T-helper 1 cell treated with Interleukin-12 subunit alpha and Interleukin-12 subunit beta and Interleukin-4 antibody, amounts not matched to agents 30 ng/mL and 1 ng/mL, for 36 hours (primary cell): ENCODE data around the gene CCDC112. TPM values are rescaled to one million over a fixed set of nuclear protein-coding genes. Genes with fewer than 3 reads are reported as not detected.

Experiments
- intact Hi-C: fragments of 100-400 bp; cut with micrococcal nuclease; formaldehyde crosslinking; loops from one replicate; pipeline ENCODE4 v1.15.1; 2024
- total RNA-seq: library from RNA; stranded (reverse); gene quantifications from 2 replicates; pipeline ENCODE4 v1.2.3, GENCODE V29; 2022

The CCDC112 gene
- total RNA-seq, 1 donor from 2014 or later: 0.66 TPM

DNA sequence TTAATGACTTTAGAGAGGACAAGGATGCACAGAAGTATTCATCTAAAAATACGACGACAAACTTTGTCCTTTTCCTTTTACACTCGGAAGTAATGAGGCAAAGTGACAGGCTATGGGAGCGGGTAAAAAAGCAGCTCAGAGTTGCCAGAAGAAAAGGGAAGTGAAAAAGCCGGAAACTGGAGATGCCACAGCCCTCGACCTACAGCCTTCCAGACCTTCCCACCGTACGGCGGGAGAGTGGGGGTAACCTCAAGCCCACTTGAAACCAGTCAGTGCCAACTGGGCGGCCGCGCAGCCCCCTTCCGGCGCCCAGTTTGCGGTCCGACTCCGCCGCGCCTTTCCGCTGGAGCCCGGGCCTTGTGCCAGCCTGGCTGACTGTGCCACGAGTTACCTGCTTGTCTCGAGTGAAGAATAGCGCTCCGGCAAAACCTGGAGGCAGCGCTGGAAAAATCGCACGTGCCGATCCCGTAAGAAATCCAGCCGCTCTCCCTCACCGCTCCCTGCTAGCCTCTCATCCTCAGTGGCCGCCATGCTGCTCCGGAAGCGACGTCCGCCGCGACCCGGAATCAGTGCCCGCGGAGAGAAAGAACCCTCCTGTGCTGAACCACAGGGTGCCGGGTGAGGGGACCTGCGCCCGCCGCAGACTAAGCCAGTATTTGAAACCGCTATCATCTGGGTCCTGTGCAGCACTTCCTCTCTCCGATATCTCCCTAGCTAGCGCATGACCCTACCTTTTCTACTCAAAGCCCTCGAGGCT is 34.0 kb downstream of the CCDC112 start, which contains the start of gene PGGT1B:
PGGT1B (minus strand) TSS at position 557 of the 757 bp plus-strand sequence; CDS start at position 531, 26 bp downstream.
- intact Hi-C loops: loop anchor here (1.0 to 2.0 kb wide), 7 partner anchors 34 to 822 kb away; partner anchors contain the start of genes AP3S1, ATG12, CCDC112 and COMMD10

DNA sequence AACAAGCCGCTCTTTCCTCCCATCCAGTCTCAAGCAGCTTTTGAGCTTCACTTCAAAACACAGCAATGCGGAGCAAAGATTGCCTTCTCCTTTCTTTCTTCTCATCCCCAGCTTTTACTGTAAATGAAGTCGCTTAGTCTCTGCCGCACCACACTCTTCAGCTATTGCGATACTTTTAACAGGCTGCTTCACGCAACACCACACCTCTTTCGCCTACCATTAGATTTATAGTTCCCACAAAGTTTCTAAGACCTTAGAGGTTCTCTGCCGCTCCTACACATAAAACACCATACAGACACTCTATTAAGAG is 34.5 kb downstream of the CCDC112 start:
- intact Hi-C loops: loop anchor here (1.0 to 2.0 kb wide), 7 partner anchors 34 to 823 kb away; partner anchors contain the start of genes AP3S1, ATG12, CCDC112 and COMMD10

DNA sequence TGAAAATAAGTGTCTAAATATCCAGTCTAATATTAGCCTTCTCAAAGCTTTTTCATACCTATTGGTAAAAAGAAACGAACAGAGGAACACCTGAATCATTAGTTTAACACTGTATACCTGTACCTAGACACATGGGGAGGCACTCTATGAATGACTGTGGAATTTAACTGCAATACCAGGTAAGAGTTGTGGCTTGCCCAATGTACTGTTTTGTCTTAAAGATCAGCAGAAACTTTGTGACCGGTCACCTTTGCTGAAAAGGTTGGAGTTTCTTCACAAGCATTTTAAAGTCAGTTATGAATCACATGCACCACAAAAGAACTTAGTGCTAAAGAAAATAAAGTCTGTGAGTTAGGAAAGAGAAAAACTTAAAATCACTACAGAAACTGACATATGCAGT is 36.2 kb downstream of the CCDC112 start:
- intact Hi-C loops: no loop called here

DNA sequence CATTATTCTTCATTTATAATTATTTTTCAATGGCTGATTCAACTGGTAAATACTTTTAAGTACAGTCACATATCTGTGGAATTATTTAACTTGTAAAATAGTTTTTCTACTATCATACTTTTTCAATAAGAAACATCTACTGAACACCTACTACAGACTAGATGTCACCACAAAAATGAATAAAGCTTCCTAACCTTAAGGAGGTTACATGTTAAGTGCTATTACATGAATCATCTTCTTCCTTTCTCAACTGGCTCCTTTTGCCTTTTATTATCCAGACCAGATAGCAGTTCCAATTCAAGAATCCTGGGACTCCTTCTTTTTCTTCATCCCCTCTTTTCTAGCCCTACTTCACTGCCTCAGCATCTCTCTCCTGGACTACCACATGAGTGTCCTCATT is 38.5 kb downstream of the CCDC112 start:
- intact Hi-C loops: no loop called here

DNA sequence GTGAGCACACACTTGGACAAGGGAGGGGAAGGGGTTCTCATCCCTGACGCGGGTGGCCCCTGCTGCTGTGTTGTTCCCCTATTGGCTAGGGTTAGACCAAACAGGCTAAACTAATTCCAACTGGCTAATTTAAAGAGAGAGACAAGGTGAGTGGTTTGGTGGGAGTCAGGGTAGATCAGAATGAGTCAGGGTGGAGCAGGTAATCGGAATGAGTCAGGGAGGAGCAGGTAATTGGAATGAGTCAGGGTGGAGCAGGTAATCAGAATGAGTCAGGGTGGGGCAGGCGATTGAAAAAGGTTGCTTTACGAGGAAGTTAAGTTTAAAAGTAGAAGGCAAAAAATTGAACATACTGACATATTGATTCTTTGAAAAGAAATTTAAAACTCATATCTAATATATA is 47.1 kb downstream of the CCDC112 start:
- intact Hi-C loops: loop anchor here (10.0 kb wide), 1 partner anchor 795 kb away; no protein-coding TSS in a partner anchor

DNA sequence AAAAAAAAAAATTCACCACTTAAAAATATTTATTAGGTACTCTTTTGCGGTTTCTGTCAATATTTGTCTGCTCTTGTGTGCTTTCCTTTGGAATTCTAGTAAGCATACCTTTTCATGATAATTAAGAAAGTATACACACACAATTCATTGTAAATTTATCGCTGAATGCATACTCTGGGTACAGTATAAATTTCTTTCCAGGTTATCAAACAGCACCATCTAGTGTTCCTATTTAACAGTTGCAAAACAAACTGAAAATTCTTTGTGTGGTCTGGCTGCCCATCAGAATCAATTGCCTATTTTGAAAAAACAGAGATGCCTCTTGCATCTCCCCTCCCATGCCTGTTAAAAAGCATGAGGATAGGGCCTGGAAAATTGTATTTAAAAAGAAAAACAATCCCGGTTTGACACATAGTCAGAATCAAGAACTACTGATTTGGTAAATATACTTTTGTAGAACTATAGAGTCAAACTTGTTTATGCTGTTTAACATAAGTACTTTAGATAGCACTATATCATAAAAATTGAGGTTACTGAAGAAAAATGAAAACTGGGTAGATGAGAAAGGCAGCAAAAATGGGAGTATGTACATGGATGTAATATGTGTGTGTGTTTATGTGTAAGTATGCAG is 50.0 kb downstream of the CCDC112 start:
- intact Hi-C loops: loop anchor here (1.0 to 10.0 kb wide), 7 partner anchors 66 to 1634 kb away; no protein-coding TSS in a partner anchor

DNA sequence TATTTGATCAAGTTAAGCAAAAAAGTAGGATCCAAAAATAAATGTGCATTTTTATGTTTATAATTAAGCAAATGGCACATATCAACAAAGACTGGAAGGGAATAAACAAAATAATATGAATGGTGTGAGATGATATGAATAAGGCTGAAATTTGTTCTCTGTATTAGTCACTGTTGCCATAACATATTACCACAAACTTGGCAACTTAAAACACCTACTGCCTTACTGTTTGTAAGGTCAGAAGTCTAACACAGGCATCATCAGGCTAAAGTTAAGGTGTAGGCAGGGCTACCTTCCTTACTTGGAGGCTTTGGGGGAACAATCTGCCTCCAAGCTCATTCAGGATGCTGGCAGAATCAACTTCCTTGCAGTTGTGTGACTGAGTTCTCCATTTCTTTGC is 53.0 kb downstream of the CCDC112 start:
- intact Hi-C loops: loop anchor here (10.0 kb wide), 1 partner anchor 789 kb away; no protein-coding TSS in a partner anchor

DNA sequence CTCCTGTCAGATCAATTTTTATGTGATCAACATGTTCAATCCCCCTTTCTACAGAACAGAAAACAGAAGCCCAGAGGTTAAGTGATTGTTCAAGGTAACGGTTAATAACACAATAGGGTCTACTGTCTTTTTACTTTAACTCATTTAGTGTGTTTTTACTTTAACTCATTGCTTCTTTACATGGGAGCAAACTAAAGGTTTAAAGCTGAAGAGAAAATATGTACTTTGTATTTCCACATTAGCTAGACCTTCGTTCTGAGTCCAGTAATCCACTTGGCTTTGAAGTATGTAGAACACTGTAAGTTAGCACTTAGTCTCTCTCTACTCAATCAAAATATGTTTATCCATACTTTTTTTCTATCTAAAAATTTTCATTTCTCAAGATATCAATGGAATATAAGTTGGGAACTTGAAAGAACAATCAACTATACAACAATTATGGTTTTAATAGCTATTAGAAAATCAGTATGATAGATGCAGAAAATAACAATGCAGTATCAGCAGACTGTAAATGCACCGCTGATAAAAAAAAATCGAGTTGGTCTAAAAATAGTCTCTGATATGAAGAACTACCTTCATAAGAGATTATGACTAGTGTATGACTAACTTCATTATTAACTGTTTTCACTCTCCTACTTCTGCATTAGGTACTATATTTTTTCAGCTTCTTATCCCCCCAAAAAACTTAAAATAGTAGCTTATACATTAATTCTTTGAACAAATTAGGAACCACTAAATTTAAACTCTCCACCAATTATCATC is 54.4 kb downstream of the CCDC112 start:
- intact Hi-C loops: loop anchor here (10.0 kb wide), 1 partner anchor 787 kb away; no protein-coding TSS in a partner anchor

DNA sequence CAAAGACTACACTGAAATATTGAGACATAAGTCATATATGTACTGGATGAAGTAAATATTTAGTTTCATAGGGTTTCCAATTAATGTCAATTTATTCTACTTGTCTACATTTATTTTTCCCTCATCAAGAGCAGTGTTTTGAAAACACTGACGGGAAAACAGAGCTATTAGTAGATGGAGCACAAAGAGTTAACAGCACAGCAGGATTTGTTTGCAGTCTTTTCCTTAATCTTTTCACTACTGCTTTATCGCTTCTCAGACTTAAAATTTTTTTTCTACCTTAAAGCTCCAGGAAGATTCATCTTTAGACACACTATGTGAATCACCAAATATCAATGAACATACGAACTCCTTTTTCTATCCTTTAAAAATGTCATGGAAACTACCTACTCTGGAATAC is 59.4 kb downstream of the CCDC112 start:
- intact Hi-C loops: no loop called here

DNA sequence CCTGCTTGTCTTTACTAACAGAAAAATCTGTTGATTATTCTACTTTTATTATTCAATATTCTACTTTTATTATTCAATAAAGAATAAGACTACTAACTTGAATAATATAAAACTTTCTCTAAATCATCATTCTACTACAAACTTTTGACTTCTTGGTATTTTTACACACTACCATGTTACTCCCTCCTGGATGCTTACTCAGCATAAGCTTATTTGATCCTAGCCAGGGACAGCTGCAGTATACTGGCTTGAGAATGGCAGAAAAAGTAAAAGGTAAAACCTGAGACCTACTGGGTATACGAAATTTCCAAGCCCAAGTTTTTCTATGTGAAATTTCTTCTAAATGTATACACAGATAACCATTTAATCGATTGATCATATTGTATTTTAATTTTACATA is 59.9 kb downstream of the CCDC112 start:
- intact Hi-C loops: no loop called here

DNA sequence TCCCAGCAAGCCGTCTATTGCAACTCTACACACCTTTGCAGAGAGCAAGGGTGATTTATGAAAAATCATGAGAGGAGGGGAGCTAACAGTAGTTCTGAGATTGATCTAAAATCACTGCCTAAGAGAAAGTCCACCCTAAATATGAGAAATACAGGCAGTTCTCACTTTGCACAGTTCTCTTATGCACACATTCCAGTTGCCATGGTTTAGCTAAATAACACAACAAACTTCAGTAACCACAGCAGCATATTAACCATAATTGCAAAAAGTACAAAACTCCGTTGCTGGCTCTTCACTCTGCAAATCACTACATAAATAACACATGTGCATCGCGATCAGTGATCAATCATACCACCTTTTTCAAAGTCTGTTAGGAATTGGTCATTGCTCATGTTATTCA is 64.9 kb downstream of the CCDC112 start:
- intact Hi-C loops: no loop called here

DNA sequence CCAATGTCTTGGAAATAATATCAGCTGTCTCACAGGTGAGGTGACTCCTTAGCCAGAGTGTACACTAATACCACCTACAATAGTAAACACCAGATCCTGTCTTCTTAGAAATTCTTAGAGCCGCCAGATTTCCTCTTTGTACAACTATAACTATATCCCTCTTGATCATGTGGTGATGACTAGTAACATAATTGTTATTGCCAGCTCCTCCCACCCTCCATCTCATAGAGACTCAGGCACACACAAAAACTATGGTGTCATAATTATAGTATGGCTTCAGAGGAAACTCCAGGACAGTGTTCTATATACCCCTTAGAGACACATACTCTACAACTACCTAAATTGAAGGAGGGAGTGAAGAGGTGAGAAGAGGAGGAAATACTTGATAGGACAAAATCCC is 66.8 kb downstream of the CCDC112 start:
- intact Hi-C loops: no loop called here

DNA sequence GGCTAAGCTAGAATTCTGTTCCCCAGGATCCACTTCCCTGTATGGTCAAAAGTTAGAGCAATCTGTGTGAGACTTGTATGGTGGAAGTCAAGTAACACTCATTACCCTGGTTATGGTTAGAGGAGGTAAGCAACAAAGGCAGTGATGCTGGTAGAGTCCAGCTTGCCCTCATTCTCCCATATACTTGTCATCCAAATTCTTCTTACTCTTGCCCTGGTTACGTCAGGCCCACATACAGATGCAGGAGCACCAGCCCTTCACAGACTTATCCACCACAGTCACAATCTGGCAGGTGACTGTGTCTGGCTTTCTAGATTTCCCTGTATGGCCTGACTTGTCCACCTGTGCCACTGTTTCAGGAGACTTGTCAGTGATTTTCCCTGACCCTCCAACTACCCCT is 69.2 kb downstream of the CCDC112 start:
- intact Hi-C loops: no loop called here

Other genes starting within 250 kb of the CCDC112 start
- 0.39 TPM in 1 of 2 replicates, not detected in the other for gene TRIM36, start 126.7 kb downstream of the CCDC112 start, total RNA-seq
- 44.8 and 45.4 TPM in 2 replicates for gene PGGT1B, start 33.8 kb downstream of the CCDC112 start, total RNA-seq
- gene FEM1C, start 248.1 kb upstream of the CCDC112 start, total RNA-seq: 14.7 and 14.8 TPM in 2 replicates